ENCODE data around the gene QSER1.

- TF ChIP-seq, protein P1, sequence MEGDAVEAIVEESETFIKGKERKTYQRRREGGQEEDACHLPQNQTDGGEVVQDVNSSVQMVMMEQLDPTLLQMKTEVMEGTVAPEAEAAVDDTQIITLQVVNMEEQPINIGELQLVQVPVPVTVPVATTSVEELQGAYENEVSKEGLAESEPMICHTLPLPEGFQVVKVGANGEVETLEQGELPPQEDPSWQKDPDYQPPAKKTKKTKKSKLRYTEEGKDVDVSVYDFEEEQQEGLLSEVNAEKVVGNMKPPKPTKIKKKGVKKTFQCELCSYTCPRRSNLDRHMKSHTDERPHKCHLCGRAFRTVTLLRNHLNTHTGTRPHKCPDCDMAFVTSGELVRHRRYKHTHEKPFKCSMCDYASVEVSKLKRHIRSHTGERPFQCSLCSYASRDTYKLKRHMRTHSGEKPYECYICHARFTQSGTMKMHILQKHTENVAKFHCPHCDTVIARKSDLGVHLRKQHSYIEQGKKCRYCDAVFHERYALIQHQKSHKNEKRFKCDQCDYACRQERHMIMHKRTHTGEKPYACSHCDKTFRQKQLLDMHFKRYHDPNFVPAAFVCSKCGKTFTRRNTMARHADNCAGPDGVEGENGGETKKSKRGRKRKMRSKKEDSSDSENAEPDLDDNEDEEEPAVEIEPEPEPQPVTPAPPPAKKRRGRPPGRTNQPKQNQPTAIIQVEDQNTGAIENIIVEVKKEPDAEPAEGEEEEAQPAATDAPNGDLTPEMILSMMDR (conservative IDR thresholded peaks at IDR 0.05) = no peak
- TF ChIP-seq ZFX (IDR thresholded peaks at IDR 0.05) = no peak
Measured at GRCh38 chr11:32953700-32954099, 61.1 kb downstream of the QSER1 start.
